LNCaP clone FGC (cell line): Measurements from ENCODE around the gene SLC23A1.

Experiments
- DNase-seq: peaks from one replicate; pipeline ENCODE4 v3.0.0-alpha.2; 2011; ENCODE audit warnings: low read depth
- H3K4me3 ChIP-seq: 2 replicates; pipeline ENCODE4 v1.5.1; 2011; ENCODE audit warnings: mild to moderate bottlenecking, low read depth, low read length, control low read depth
- TF ChIP-seq, protein P1 (sequence below): IDR thresholded peaks from 2 replicates; pipeline ENCODE4 v1.5.1; 2012; ENCODE audit warnings: mild to moderate bottlenecking; ENCODE audit not compliant: control insufficient read depth, insufficient read depth; ENCODE audit errors: extremely low read depth

Gene SLC23A1

DNA sequence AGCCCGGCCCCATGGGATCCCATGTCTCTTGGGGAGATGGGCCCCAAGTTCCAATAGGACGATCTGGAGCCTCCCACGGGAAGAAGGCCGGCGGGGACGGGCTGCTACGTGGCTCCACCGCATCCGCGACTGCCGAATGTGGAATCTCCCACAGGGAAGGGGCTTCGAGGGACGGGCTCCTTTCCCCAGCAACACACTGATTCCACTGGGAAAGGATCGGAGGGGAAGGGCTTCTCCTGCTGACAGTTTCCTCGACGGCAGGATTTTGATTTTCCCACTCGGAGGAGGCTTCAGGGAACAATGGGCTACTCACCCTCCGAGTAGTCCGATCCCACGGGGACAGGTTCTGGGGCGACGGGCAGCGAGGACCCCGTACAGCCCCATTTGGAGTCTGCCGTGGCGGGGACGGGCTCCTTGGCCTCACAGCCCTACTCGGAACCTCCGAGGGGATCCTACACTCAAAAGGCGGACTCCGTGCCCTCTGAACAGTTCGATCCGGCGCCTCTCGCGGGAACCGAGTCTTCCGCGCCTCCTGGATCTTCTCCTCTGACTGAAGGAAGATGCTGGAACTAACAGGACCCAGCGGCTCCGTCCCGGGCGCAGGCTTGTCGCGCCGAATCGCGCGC is 10.5 kb upstream of the SLC23A1 start:
- H3K4me3 ChIP-seq: no peak overlapping the region

DNA sequence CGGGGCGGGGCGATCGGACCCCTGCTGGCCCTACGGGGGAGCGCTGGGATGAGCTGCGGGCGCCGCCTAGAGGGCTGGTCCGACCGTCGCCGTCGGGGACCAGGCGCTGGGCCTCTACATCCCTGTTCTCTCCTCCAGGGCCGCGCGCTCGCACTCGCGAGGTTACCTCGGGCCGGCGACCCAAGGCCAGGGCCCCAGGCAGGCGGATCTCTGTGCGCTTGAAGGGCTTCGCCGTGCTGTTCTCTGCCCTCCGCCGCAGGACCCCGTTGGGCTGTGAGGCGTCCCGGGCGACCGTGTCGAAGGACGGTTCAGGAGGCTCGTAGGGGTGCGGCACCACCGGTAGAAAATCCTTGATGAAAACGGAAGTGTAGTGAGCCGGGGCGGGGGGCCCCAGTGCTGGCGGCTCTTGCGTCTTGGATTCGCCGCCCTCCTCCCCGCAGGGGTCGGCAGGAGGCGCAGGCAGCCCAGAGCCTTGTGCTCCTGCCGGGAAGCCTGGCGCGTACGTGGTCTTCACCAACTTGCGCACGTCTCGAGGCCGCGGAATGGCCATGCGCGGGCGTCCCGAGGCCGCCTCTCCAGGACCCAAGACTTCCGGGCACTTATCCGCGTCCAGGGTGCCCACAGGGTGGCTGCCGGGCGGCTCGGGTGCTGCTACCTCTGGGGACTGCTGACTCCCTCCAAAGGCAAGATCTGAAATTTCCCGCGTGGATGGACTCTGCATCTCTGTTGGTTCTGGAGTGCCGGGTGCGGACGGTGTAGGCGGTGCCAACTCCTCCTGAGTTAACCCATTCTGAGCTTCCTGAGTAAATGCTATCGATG is 9.8 kb upstream of the SLC23A1 start:
- H3K4me3 ChIP-seq: no peak overlapping the region
- no peak for DNase-seq
- TF ChIP-seq, protein P1, sequence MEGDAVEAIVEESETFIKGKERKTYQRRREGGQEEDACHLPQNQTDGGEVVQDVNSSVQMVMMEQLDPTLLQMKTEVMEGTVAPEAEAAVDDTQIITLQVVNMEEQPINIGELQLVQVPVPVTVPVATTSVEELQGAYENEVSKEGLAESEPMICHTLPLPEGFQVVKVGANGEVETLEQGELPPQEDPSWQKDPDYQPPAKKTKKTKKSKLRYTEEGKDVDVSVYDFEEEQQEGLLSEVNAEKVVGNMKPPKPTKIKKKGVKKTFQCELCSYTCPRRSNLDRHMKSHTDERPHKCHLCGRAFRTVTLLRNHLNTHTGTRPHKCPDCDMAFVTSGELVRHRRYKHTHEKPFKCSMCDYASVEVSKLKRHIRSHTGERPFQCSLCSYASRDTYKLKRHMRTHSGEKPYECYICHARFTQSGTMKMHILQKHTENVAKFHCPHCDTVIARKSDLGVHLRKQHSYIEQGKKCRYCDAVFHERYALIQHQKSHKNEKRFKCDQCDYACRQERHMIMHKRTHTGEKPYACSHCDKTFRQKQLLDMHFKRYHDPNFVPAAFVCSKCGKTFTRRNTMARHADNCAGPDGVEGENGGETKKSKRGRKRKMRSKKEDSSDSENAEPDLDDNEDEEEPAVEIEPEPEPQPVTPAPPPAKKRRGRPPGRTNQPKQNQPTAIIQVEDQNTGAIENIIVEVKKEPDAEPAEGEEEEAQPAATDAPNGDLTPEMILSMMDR: no peak

More for the DNA sequence above, 10.5 kb upstream of the SLC23A1 start:
- DNase-seq: no peak
- TF ChIP-seq, protein P1: no peak

DNA sequence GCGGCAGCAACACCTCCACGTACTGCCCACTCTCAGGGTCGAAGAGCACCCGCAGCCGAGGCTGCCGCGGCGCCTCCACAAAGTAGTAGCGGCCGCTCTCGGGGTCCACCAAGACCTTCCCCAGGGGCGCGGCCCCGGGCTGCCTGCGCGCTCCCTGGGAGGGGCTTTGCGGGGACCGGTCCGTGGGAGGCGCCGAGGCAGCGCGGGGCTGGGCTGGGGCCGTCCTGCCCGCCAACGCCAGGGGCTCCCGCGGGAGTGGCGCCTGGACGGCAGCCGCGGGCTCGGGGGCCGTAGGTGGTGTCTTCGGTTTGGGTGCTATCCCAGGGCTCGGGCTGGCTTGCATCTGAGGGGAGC is 9.2 kb upstream of the SLC23A1 start:
- H3K4me3 ChIP-seq: no peak overlapping the region
- TF ChIP-seq, protein P1: no peak
- DNase-seq: no peak

DNA sequence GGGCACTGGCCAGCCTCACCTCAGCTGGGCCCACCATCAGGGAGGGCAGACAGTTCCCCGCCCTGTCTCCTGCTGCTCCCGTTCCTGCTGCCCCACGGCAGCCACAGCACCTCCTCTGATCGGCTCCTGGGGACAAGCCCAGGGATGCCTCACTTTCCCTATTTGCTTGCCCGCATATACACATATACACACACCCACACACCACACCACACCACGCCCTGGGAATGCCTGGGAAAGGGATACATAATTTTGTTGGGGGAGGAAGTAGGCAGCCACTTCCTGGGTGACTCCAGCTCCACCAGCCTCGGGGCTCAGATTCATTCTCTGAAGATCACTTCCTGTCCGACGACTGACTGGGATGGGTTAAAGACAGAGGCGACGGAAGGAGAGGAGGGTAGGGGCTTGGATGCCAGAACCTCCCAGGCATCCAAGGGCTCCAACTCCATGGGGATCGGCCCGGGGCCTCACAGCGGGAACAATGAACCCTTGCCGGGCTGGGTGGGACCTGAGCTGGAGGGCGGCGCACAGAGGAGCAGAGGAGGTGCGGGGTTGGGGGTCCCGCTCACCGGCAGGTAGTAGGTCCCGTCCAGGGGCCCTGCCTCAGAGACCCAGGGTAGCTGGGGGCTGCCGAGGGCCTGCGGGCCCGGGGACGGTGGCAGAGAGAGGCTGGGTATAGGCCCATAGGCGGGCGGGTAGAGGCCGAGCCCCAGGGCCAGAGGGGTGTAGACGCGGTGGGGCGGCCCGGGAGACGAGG is 8.7 kb upstream of the SLC23A1 start:
- TF ChIP-seq, protein P1: no peak
- DNase-seq: no peak
- H3K4me3 ChIP-seq: no peak overlapping the region

- H3K4me3 ChIP-seq: no peak overlapping the region
- DNase-seq: no peak
- TF ChIP-seq, protein P1: no peak
Observed at GRCh38 chr5:139390639-139391569, 7.8 kb upstream of the SLC23A1 start.

DNA sequence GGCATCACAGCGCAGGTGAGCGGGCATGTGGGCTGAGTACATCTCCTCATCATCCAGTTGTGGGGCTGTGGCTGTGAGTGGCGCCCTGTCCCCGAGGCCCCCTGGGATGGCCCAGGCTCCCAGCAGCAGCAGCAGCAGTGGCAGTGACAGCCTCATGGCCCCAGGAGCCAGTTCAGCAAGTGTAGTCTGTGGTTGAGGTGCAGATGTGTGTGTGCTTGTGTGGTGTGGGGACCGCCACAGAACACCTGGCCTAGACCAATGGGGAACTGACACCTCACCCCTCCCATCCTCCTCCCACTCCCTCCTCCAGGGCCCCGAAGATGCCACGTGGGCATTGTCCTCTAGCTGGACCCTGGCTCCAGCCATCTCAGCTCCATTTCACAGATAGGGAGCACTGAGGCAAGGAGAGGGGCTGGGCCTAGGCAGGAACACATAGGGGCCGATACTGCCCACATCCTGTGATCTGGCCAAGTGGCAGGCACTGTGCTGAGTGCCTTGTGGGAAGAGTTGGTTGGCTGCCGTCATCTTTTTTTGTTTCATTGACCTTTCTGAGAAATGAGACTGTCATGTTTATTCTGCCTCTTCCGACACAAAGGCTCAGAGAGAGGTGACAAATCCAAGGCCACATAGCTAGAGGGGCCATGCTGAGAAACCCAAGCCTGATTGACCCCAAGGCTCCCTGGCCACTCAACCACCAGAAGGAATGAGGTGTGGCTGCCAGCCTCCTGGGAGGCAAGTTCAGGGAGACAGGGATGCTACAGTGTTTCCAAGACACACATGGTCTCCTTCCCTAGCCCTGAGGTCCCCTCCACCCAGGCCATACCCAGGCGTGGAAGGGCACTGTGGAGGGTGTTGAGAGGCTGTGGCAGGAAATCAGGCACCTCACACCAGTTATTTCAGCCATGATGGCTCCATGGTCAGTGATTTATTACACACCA is 6.9 kb upstream of the SLC23A1 start, which contains the start of gene MZB1:
TSS of gene MZB1 (minus strand) at position 213 of the 938 bp plus-strand sequence. CDS start at position 156, 57 bp downstream.
- TF ChIP-seq, protein P1: no peak
- H3K4me3 ChIP-seq: peak within 1 kb of the TSS; percentile 64
- DNase-seq: no peak
